Measurements from ENCODE around the gene HES1.
"Not testable (repeated sequence)": the region's sequence is repeated elsewhere in the genome, so short reads cannot be mapped to it uniquely, and the experiment has no call there.

The HES1 gene

GRCh38 chr3:194142156-194142910 lies 6.4 kb downstream of the HES1 start:
- DNase-seq = peak in 1 of 14 donors; percentile 26

GRCh38 chr3:194145702-194146101 lies 9.8 kb downstream of the HES1 start:
- DNase-seq = no peak

GRCh38 chr3:194147679-194148078 lies 11.7 kb downstream of the HES1 start:
- no peak for DNase-seq

- peak in 6 of 14 donors; percentile 7 to 62 (median 30) for DNase-seq
These were observed 12.4 kb downstream of the HES1 start for GRCh38 chr3:194148383-194148782.

GRCh38 chr3:194150252-194150934 lies 14.4 kb downstream of the HES1 start:
- DNase-seq = no peak

GRCh38 chr3:194150935-194151302 lies 15.0 kb downstream of the HES1 start:
- DNase-seq = not testable (repeated sequence)

- no peak for DNase-seq
These were observed 18.4 kb downstream of the HES1 start for GRCh38 chr3:194154346-194154745.

- DNase-seq = no peak
These were observed 20.1 kb downstream of the HES1 start for GRCh38 chr3:194156095-194156494.

- no peak for DNase-seq
These were observed 23.0 kb downstream of the HES1 start for GRCh38 chr3:194158942-194159439.

- DNase-seq = no peak
These were observed 24.2 kb downstream of the HES1 start for GRCh38 chr3:194160158-194160557.

GRCh38 chr3:194161131-194162045 lies 25.4 kb downstream of the HES1 start:
- DNase-seq = peak in 3 of 14 donors; percentile 8 to 24 (median 8)

- no peak for DNase-seq
These were observed 26.2 kb downstream of the HES1 start for GRCh38 chr3:194162070-194162678.

GRCh38 chr3:194162817-194163584 lies 27.1 kb downstream of the HES1 start:
- no peak for DNase-seq

- DNase-seq = no peak
These were observed 27.7 kb downstream of the HES1 start for GRCh38 chr3:194163697-194164096.

GRCh38 chr3:194164861-194165260 lies 28.9 kb downstream of the HES1 start:
- DNase-seq = no peak

- no peak for DNase-seq
These were observed 29.5 kb downstream of the HES1 start for GRCh38 chr3:194165271-194166018.

- DNase-seq = no peak
These were observed 30.9 kb downstream of the HES1 start for GRCh38 chr3:194166682-194167479.

GRCh38 chr3:194167480-194168282 lies 31.7 kb downstream of the HES1 start:
- no peak for DNase-seq

- no peak for DNase-seq
These were observed 33.0 kb downstream of the HES1 start for GRCh38 chr3:194168994-194169393.

Measured in C1 segment of cervical spinal cord (tissue), 14 donors.